ENCODE data around the gene CST5. TPM values are rescaled to one million over a fixed set of nuclear protein-coding genes. Genes with fewer than 3 reads are reported as not detected.
"Not testable (repeated sequence)": the region's sequence is repeated elsewhere in the genome, so short reads cannot be mapped to it uniquely, and the experiment has no call there.

The CST5 gene
- total RNA-seq, 1 donor = not detected

DNA sequence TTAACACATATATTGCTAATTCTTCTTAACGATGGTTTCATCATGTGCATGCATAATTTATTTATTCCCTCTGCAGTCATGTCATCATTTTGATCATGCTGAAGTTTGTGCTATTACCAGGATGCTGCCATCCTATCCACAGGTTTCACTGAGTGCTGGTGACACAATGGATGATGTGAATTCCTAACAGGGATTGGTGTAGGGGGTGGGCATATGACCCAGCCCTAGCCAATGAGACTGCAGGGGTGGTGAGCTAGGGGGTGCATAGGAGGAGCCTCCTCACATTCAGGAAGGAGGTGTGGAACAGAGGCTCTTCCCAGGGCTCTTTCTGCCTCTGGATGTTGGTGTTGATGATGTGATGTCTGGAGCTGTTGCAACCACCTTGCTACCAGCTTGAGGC lies 7.5 kb downstream of the CST5 start:
- H3K4me3 ChIP-seq (ENCODE audit: low read depth, low read length) = no peak overlapping the region
- no peak for DNase-seq (ENCODE audit: low read depth)
- TF ChIP-seq, protein P1, sequence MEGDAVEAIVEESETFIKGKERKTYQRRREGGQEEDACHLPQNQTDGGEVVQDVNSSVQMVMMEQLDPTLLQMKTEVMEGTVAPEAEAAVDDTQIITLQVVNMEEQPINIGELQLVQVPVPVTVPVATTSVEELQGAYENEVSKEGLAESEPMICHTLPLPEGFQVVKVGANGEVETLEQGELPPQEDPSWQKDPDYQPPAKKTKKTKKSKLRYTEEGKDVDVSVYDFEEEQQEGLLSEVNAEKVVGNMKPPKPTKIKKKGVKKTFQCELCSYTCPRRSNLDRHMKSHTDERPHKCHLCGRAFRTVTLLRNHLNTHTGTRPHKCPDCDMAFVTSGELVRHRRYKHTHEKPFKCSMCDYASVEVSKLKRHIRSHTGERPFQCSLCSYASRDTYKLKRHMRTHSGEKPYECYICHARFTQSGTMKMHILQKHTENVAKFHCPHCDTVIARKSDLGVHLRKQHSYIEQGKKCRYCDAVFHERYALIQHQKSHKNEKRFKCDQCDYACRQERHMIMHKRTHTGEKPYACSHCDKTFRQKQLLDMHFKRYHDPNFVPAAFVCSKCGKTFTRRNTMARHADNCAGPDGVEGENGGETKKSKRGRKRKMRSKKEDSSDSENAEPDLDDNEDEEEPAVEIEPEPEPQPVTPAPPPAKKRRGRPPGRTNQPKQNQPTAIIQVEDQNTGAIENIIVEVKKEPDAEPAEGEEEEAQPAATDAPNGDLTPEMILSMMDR (IDR thresholded peaks at IDR 0.05; ENCODE audit: insufficient read depth, low read length) = no peak

DNA sequence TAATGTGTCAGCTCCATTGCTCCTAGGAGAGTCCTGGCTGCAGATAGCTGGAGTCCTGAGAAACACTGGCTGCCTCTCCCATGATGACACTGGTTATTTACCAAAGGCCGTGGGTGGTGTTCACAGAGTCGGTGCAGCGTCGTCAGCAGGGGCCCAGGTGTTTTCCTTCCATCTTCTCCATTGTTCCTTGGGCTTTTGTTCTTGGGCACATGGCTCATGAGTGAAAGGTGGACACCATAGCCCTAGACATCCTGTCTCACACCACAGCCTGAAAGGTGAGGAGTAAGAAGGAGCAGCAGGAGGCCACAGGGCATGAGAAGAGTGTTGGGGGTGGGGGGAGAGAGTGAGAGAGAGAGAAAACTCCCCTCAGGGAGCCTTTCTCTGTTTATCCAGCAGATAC lies 9.1 kb downstream of the CST5 start:
- DNase-seq (ENCODE audit: low read depth) = no peak
- no peak overlapping the region for H3K4me3 ChIP-seq (ENCODE audit: low read depth, low read length)
- TF ChIP-seq, protein P1 (IDR thresholded peaks at IDR 0.05; ENCODE audit: insufficient read depth, low read length) = no peak

DNA sequence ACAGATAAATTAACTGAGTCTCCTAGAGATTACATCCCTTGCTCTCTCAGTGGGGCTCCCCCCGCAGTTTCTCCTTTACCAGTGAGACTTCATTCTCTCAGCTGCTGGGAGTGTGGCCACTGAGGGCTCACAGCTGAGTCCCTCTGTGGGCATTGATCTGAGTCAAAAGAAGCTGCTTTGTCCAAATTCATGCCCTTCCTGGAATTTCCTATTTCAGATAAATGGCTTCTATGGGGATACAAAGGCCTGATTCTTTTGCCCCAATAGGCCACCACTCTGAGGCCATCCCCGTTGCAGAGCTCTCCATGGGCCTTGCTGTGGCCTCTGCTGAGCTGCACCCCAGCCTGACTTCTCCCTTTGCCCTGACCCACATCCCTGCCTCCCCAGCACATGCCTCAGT lies 10.0 kb downstream of the CST5 start:
- TF ChIP-seq, protein P1 (IDR thresholded peaks at IDR 0.05; ENCODE audit: insufficient read depth, low read length) = no peak
- no peak for DNase-seq (ENCODE audit: low read depth)
- no peak overlapping the region for H3K4me3 ChIP-seq (ENCODE audit: low read depth, low read length)

DNA sequence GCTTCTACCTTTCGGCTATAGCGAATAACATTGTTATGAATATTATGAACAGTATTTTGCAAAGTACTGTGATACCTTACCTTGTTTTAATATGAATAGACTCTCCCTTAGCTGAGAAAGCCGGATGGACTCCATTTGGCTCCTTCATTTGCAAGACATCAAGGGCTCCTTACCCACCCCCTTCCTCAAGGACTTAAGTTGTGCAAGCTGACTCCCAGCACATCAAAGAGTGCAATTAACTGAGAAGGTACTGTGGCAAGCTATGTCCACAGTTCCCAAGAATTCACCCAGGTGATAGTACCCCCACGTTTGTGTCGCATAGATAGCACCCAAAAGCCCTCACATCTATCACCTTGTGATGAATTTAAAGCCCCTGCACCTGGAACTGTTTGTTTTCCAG lies 11.2 kb downstream of the CST5 start:
- TF ChIP-seq, protein P1 (IDR thresholded peaks at IDR 0.05; ENCODE audit: insufficient read depth, low read length) = no peak
- no peak for DNase-seq (ENCODE audit: low read depth)

DNA sequence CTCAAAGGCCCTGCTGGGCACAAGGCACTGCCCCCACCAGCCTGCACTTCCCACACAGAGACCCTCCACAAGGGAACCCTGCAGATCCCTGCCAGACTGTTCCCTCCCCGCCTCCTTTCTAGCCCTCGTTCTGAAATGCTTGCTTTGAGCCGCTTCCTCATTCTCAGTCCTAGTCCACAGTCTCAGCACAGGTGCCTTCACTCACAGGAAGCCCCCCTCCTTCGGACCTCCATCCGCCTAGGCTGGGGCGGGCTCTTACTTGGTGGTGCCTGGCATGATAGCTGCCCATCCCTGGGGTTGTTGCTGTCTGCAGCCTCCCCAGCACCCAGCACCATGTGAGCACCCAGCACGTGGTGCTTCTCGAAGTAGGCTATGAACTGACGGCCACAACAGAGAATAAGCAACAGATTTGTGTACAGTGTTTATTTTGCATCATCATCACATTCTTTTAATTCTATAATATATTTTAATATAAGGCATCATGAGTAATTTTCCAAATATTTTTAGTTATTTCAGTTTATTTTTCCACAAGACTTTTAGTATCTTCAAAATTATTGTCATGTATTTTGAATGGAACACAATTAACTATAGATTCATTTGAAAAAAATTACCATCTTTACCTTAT lies 12.3 kb downstream of the CST5 start:
- no peak overlapping the region for H3K4me3 ChIP-seq (ENCODE audit: low read depth, low read length)
- TF ChIP-seq, protein P1 (IDR thresholded peaks at IDR 0.05; ENCODE audit: insufficient read depth, low read length) = no peak
- DNase-seq (ENCODE audit: low read depth) = no peak

More for the DNA sequence above, 11.2 kb downstream of the CST5 start:
- no peak overlapping the region for H3K4me3 ChIP-seq (ENCODE audit: low read depth, low read length)

DNA sequence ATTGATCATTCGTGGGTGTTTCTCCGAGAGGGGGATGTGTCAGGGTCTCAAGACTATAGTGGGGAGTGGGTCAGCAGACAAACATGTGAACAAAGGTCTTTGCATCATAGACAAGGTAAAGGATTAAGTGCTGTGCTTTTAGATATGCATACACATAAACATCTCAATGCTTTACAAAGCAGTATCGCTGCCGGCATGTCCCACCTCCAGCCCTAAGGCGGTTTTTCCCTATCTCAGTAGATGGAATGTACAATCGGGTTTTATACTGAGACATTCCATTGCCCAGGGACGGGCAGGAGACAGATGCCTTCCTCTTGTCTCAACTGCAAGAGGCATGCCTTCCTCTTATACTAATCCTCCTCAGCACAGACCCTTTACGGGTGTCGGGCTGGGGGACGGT lies 18.8 kb downstream of the CST5 start:
- DNase-seq (ENCODE audit: low read depth); H3K4me3 ChIP-seq (ENCODE audit: low read depth, low read length): not testable (repeated sequence)

DNA sequence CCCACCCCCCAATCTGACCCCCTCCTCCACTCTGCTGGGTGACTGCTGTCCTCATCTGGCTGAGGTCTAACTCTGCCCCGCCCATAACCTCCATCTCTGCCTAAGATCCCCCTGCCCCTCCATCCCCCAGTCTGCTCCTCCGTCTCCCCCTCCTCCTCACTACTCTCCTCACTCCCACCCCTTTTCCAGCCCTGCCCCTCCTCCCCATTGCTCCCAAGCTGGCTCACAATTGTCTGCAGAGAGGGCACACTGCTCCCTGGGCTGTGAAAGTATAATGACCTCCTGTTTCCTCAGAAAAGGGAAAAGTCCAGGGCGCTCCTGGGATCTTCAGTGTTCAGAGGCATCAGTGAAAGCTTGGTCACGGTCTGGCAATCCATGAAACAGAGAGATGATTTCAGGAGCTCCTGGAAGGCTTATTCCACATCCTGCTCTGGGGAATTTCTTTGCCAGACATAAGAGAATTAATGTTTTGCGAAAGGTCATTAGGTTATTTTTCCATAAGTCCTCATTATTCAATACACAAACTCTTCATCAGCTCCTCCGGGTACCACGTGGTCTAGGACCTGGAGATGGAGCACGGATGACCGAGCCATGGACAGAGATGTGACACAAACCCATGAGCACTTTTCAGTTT lies 21.5 kb downstream of the CST5 start:
- DNase-seq (ENCODE audit: low read depth) = no peak
- H3K4me3 ChIP-seq (ENCODE audit: low read depth, low read length) = no peak overlapping the region
- TF ChIP-seq, protein P1 (IDR thresholded peaks at IDR 0.05; ENCODE audit: insufficient read depth, low read length) = no peak

Measured in fibroblast of the aortic adventitia (primary cell).